ENCODE measurements around the gene HIVEP3.

The HIVEP3 gene

GRCh38 chr1:41613689-41614574 is 304.8 kb downstream of the HIVEP3 start:
- DNase-seq (ENCODE audit: low spot score), result no peak

- DNase-seq (ENCODE audit: low spot score), result no peak
Measured at GRCh38 chr1:41612953-41613352, 305.8 kb downstream of the HIVEP3 start.

GRCh38 chr1:41611932-41612450 is 306.7 kb downstream of the HIVEP3 start:
- no peak for DNase-seq (ENCODE audit: low spot score)

GRCh38 chr1:41611068-41611931 is 307.4 kb downstream of the HIVEP3 start:
- DNase-seq (ENCODE audit: low spot score), result no peak

GRCh38 chr1:41610361-41610760 is 308.4 kb downstream of the HIVEP3 start:
- no peak for DNase-seq (ENCODE audit: low spot score)

GRCh38 chr1:41609166-41609883 is 309.4 kb downstream of the HIVEP3 start:
- no peak for DNase-seq (ENCODE audit: low spot score)

- DNase-seq (ENCODE audit: low spot score), result no peak
Measured at GRCh38 chr1:41608211-41608610, 310.5 kb downstream of the HIVEP3 start.

- no peak for DNase-seq (ENCODE audit: low spot score)
Measured at GRCh38 chr1:41607808-41608207, 310.9 kb downstream of the HIVEP3 start.

- DNase-seq (ENCODE audit: low spot score), result no peak
Measured at GRCh38 chr1:41599912-41600311, 318.8 kb downstream of the HIVEP3 start.

GRCh38 chr1:41598325-41598724 is 320.4 kb downstream of the HIVEP3 start:
- no peak for DNase-seq (ENCODE audit: low spot score)

GRCh38 chr1:41592451-41593125 is 326.1 kb downstream of the HIVEP3 start:
- no peak for DNase-seq (ENCODE audit: low spot score)

- DNase-seq (ENCODE audit: low spot score), result no peak
Measured at GRCh38 chr1:41591891-41592290, 326.8 kb downstream of the HIVEP3 start.

- DNase-seq (ENCODE audit: low spot score), result no peak
Measured at GRCh38 chr1:41590331-41590730, 328.4 kb downstream of the HIVEP3 start.

- no peak for DNase-seq (ENCODE audit: low spot score)
Measured at GRCh38 chr1:41589395-41589794, 329.3 kb downstream of the HIVEP3 start.

- no peak for DNase-seq (ENCODE audit: low spot score)
Measured at GRCh38 chr1:41588334-41588875, 330.3 kb downstream of the HIVEP3 start.

GRCh38 chr1:41587791-41588190 is 330.9 kb downstream of the HIVEP3 start:
- no peak for DNase-seq (ENCODE audit: low spot score)

GRCh38 chr1:41586230-41586629 is 332.5 kb downstream of the HIVEP3 start:
- DNase-seq (ENCODE audit: low spot score), result no peak

GRCh38 chr1:41583658-41584547 is 334.8 kb downstream of the HIVEP3 start:
- DNase-seq (ENCODE audit: low spot score), result no peak

GRCh38 chr1:41582851-41583657 is 335.7 kb downstream of the HIVEP3 start:
- DNase-seq (ENCODE audit: low spot score), result no peak
